Dermis blood vessel endothelial cell (primary cell): ENCODE data around the gene ARHGAP9. TPM values are rescaled to one million over a fixed set of nuclear protein-coding genes. Genes with fewer than 3 reads are reported as not detected.

Source experiments
- DNase-seq: peaks from one replicate; pipeline ENCODE4 v3.0.0; 2010
- total RNA-seq: library from RNA; depleted of rRNA; stranded (reverse); fragments of >200 nt; gene quantifications from 2 replicates; pipeline ENCODE4 v1.2.3, GENCODE V29; 2014

Gene ARHGAP9
- total RNA-seq, 1 donor from 2014 or later = not detected

- no peak for DNase-seq
Observed at GRCh38 chr12:57471661-57472060, 8.0 kb downstream of the ARHGAP9 start.

DNA sequence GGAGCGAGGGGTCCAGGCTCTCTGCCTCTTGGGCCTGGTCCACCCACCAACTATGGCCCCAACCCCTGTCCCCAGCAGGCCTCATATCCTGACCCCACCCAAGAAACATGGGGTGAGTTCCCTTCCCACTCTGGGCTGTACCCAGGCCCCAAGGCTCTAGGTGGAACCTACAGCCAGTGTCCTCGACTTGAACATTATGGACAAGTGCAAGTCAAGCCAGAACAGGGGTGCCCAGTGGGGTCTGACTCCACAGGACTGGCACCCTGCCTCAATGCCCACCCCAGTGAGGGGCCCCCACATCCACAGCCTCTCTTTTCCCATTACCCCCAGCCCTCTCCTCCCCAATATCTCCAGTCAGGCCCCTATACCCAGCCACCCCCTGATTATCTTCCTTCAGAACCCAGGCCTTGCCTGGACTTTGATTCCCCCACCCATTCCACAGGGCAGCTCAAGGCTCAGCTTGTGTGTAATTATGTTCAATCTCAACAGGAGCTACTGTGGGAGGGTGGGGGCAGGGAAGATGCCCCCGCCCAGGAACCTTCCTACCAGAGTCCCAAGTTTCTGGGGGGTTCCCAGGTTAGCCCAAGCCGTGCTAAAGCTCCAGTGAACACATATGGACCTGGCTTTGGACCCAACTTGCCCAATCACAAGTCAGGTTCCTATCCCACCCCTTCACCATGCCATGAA lies 8.6 kb downstream of the ARHGAP9 start:
- no peak for DNase-seq

DNA sequence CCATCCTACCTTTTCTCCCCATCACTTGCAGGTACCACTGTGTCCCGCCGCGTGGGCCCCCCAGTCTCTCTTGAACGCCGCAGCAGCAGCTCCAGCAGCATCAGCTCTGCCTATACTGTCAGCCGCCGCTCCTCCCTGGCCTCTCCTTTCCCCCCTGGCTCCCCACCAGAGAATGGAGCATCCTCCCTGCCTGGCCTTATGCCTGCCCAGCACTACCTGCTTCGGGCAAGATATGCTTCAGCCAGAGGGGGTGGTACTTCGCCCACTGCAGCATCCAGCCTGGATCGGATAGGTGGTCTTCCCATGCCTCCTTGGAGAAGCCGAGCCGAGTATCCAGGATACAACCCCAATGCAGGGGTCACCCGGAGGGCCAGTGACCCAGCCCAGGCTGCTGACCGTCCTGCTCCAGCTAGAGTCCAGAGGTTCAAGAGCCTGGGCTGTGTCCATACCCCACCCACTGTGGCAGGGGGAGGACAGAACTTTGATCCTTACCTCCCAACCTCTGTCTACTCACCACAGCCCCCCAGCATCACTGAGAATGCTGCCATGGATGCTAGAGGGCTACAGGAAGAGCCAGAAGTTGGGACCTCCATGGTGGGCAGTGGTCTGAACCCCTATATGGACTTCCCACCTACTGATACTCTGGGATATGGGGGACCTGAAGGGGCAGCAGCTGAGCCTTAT lies 9.2 kb downstream of the ARHGAP9 start:
- DNase-seq = no peak

GRCh38 chr12:57469296-57470164 lies 10.1 kb downstream of the ARHGAP9 start:
- DNase-seq = no peak

DNA sequence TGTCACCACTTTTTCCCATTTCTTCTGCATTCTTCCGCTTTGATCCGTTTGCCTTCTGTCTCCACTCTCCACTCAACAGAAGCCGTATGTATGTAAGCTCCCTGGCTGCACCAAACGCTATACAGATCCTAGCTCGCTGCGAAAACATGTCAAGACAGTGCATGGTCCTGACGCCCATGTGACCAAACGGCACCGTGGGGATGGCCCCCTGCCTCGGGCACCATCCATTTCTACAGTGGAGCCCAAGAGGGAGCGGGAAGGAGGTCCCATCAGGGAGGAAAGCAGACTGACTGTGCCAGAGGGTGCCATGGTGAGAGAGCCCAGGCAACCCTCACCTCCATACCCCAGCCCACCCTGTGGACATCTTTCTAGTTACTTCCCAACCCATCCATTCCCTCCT lies 11.8 kb downstream of the ARHGAP9 start:
- DNase-seq = no peak

GRCh38 chr12:57467212-57467874 lies 12.3 kb downstream of the ARHGAP9 start:
- DNase-seq = no peak

- no peak for DNase-seq
Observed at GRCh38 chr12:57465747-57466505, 13.7 kb downstream of the ARHGAP9 start.

DNA sequence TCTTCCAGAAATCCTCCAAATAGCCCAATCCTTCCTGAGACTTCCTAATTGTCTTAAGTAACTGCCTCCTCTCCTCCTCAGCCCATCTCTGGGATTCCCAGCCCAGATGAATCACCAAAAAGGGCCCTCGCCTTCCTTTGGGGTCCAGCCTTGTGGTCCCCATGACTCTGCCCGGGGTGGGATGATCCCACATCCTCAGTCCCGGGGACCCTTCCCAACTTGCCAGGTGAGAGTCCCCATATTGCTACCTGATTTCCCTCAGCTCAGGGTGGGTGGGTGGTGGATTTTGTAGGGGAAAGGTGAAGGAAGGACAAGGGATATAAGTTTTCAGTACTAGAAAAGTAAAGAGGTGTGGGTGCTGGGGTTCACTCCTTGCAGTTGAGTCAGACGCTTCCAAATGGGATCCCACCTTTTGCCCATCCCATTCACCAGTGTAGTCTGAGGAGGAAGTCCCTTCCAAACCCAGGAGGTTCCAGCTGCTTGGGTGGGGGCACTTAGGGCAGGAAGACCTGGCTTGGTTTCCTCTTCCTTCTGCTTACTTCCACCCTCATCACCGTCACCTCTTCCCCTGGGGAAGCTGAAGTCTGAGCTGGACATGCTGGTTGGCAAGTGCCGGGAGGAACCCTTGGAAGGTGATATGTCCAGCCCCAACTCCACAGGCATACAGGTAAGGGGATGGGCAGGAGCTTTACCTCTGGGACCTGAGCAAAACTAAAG lies 14.5 kb downstream of the ARHGAP9 start:
- DNase-seq = no peak

GRCh38 chr12:57464569-57464968 lies 15.1 kb downstream of the ARHGAP9 start:
- DNase-seq = no peak

DNA sequence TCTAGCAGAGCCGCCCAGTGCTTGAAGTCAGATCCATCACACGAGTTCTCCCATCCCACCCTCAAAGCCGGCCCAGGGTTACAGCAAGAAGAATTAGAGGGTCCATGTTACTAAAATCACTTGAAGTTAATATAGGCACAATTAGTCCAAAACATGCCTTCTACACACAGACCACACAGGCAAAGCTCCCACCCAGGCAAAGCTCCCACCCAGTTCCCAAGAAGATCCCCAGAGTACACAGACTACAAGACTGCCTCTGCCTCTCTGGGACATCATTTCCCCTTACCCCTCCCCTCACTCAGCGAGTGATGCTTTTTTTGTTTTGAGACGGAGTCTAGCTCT lies 16.8 kb downstream of the ARHGAP9 start:
- DNase-seq = no peak

- peak; percentile 90 for DNase-seq
Observed at GRCh38 chr12:57462251-57462911, 17.3 kb downstream of the ARHGAP9 start.

DNA sequence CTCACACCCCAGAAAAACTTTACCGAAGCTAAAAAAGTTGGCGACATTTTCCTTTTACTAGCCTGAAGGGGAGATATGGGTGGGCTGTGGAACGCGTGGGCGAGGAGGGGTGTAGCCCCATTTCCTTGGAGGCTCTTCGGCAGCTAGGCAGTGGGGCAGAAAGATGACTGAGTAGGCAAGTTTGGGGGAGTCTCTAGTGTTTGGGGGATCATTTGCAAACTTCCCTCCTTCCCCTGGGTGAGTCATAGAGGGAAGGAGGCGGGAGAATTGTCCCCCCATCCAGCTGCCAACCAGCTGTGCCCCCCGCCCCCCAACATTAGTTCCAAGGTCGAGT lies 17.8 kb downstream of the ARHGAP9 start:
- DNase-seq = peak; percentile 11

DNA sequence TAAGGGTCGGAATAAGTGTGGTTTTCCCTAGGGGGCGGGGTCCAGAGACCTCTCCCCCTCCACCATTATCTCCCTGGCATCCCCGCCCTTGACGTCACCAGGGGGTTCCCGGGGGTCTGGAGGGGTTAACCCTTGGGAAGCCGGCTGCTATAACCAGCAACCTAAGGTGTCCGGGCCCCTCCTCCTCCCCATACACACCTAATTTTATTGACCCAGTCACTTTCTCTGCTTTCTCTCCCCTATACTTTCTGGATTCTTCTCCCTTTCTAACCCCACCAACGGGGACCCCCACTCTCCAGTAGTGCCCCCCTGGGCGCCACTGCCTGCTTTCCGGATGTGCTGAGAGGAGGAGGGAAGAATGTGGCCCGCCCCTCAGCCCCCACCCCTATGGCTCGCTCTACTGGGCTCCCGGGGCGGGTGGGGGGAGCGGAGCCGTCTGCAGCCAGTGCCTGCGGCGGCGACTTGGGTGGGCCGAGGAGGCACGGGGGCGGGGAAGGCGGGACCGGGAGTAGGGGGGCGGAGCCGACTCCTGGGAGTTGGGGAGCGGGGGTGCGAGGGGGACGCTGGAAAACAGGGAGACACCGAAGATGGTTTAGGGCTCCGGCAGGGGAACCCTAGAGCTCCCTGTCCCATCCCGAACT lies 18.3 kb downstream of the ARHGAP9 start:
- DNase-seq = peak; percentile 44

DNA sequence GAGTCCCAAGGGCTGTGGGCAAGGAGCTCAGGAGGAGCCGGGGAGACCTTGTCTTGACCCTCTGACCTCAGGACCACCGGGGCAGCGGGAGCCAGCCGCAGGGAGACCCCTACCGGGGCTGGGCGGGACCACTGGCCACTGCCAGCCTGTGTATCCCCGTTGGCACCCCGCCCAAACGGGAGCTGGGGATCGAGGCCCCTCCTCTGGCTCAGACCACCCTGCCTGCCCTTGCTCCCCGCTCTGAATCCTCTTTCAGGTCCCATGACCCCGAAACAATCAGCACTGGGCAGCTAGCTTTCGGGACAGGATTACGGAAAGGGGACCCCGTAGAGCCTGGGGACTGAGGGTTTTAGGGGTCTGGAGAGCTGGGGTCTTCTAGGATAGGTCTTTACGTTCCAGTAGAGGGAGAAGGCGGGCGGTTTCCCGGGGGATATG lies 18.8 kb downstream of the ARHGAP9 start:
- no peak for DNase-seq

GRCh38 chr12:57460468-57460784 lies 19.2 kb downstream of the ARHGAP9 start:
- DNase-seq = no peak

DNA sequence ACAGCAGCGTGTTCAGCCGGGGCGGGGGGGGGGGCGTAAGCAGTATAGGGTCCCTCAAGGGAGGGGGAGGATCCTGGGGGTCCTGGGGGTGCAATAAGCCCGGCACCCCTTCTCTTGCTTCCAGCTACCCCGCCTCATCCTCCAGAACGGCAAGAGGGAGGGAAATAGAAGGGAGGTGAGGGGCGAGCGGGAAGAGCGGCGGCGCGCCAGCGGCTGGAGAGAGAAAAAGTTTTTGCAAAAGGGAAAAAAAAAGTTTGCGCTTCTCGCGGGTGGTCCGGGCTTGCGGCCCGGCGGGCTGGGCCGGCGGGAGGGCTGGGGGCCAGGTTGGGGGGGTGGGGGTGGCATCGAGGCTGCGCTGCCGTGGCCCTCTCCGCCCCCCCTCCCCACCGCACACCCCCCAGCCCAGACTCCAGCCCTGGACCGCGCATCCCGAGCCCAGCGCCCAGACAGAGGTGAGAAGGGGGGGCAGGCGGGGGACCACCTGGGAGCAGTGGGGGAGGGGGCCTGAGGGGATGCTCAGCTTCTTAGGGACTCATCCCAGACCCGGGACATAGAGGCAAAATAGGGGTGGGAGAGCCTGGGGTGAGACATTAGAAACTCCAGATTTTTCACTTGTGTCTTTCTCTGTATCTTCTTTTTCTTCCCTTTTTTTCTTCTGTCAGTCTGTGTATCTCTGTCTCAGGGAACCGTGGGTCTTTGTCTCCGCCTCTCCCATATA lies 19.8 kb downstream of the ARHGAP9 start, which contains the start of gene GLI1:
Gene GLI1, plus strand, starts transcription at position 36 of the 718 bp plus-strand sequence. CDS start 3,907 bp downstream, outside the sequence.
- DNase-seq = no peak

- peak; percentile 98 for DNase-seq
Observed at GRCh38 chr12:57459055-57459749, 20.5 kb downstream of the ARHGAP9 start.

DNA sequence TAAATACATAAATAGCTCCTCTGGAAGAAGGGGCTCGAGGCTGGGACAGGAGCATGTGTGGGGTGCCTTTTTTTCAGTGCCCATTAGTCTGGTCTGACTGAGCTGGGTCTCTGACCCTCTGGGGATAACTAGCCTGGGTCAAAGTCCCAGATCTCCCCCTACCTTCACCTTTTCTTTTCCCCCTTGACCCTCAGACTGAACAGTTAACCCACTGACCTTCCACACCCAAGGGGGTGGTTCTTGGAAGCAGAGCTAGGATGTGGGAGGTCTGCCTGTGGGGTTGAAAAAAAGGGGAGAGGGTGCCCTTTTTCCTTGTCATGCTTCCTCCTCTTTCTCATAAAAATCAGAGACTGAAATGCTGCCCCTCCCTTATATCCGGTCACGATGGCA lies 21.0 kb downstream of the ARHGAP9 start:
- no peak for DNase-seq
